Activated naive CD4-positive, alpha-beta T cell treated with anti-CD3 and anti-CD28 coated beads, Interleukin-2, amount 50 U/mL, for 16 hours (primary cell): ENCODE data around the gene LRRC4.

Source experiments
- DNase-seq: peaks from one replicate; pipeline ENCODE4 v3.0.0-alpha.2; 2020

LRRC4 gene

GRCh38 chr7:128004623-128005022 is 26.6 kb downstream of the LRRC4 start:
- no peak for DNase-seq

GRCh38 chr7:128003787-128004186 is 27.4 kb downstream of the LRRC4 start:
- DNase-seq: no peak

GRCh38 chr7:128003167-128003566 is 28.1 kb downstream of the LRRC4 start:
- no peak for DNase-seq

- DNase-seq: no peak
Observed at GRCh38 chr7:128000854-128001265, 30.4 kb downstream of the LRRC4 start.

GRCh38 chr7:128000048-128000447 is 31.2 kb downstream of the LRRC4 start:
- DNase-seq: no peak

- DNase-seq: no peak
Observed at GRCh38 chr7:127998671-127999070, 32.6 kb downstream of the LRRC4 start.

- DNase-seq: no peak
Observed at GRCh38 chr7:127997226-127997922, 33.9 kb downstream of the LRRC4 start.

GRCh38 chr7:127996253-127997071 is 34.8 kb downstream of the LRRC4 start:
- DNase-seq: no peak

- no peak for DNase-seq
Observed at GRCh38 chr7:127995881-127996215, 35.4 kb downstream of the LRRC4 start.

- no peak for DNase-seq
Observed at GRCh38 chr7:127995156-127995880, 35.9 kb downstream of the LRRC4 start.

- DNase-seq: no peak
Observed at GRCh38 chr7:127993987-127994386, 37.2 kb downstream of the LRRC4 start.

- DNase-seq: no peak
Observed at GRCh38 chr7:127993317-127993716, 37.9 kb downstream of the LRRC4 start.

GRCh38 chr7:127988751-127989150 is 42.5 kb downstream of the LRRC4 start:
- no peak for DNase-seq

GRCh38 chr7:127986581-127987521 is 44.4 kb downstream of the LRRC4 start:
- DNase-seq: no peak

GRCh38 chr7:127983804-127984332 is 47.4 kb downstream of the LRRC4 start:
- DNase-seq: no peak

GRCh38 chr7:127981965-127982364 is 49.3 kb downstream of the LRRC4 start:
- no peak for DNase-seq

GRCh38 chr7:127980901-127981300 is 50.3 kb downstream of the LRRC4 start:
- DNase-seq: no peak

GRCh38 chr7:127979728-127980126 is 51.5 kb downstream of the LRRC4 start:
- DNase-seq: no peak

- DNase-seq: no peak
Observed at GRCh38 chr7:127979113-127979727, 52.0 kb downstream of the LRRC4 start.

- DNase-seq: no peak
Observed at GRCh38 chr7:127978421-127978820, 52.8 kb downstream of the LRRC4 start.
